ENCODE results near the gene KCTD19.
A peak's percentile ranks its signal among the peaks of the same experiment; 100 is the strongest.

The KCTD19 gene

DNA sequence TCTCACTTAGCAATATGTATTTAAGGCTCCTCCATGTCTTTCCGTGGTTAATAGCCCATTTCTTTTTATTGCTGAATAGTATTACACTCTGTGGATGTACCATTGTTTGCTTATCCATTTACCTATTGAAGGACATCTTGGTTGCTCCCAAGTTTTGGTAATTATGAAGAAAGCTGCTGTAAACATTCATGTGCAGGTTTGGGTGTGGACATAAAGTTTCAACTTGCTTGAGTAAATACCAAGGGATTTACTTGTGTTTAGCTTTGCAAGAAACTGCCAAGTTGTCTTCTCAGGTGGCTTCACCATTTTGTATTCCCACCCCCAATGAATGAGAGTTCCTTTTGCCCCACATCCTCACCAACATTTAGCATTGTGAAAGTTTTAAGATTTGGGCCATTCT is 9.6 kb upstream of the KCTD19 start:
- no peak overlapping the region for H3K4me3 ChIP-seq (ENCODE audit: low read length)
- H3K9ac ChIP-seq (ENCODE audit: low read length): no peak overlapping the region
- H3K9me3 ChIP-seq (ENCODE audit: insufficient read depth, low read length): no peaks in the 10 kb centered on the region
- no peaks in the 10 kb centered on the region for H3K79me2 ChIP-seq (ENCODE audit: low read length)
- H3K36me3 ChIP-seq (replicated peaks; ENCODE audit: low read depth, low read length): no peaks in the 10 kb centered on the region
- H3K27ac ChIP-seq (ENCODE audit: low read length): no peak overlapping the region
- H3K4me2 ChIP-seq (ENCODE audit: low read length): no peak overlapping the region
- no peaks in the 10 kb centered on the region for H4K20me1 ChIP-seq (ENCODE audit: insufficient read depth, low read length)
- no peaks in the 10 kb centered on the region for H3K27me3 ChIP-seq (ENCODE audit: low read depth, low read length)
- no peak for TF ChIP-seq EZH2phosphoT487 (IDR thresholded peaks at IDR 0.05; ENCODE audit: low read depth)
- TF ChIP-seq, protein P1, sequence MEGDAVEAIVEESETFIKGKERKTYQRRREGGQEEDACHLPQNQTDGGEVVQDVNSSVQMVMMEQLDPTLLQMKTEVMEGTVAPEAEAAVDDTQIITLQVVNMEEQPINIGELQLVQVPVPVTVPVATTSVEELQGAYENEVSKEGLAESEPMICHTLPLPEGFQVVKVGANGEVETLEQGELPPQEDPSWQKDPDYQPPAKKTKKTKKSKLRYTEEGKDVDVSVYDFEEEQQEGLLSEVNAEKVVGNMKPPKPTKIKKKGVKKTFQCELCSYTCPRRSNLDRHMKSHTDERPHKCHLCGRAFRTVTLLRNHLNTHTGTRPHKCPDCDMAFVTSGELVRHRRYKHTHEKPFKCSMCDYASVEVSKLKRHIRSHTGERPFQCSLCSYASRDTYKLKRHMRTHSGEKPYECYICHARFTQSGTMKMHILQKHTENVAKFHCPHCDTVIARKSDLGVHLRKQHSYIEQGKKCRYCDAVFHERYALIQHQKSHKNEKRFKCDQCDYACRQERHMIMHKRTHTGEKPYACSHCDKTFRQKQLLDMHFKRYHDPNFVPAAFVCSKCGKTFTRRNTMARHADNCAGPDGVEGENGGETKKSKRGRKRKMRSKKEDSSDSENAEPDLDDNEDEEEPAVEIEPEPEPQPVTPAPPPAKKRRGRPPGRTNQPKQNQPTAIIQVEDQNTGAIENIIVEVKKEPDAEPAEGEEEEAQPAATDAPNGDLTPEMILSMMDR (IDR thresholded peaks at IDR 0.05; ENCODE audit: low read depth, low read length): no peak
- no peaks in the 10 kb centered on the region for H3K4me1 ChIP-seq (ENCODE audit: low read length)
- H2AFZ ChIP-seq (ENCODE audit: low read depth, low read length): no peak overlapping the region

- Histone ChIP-seq H3K79me2 (ENCODE audit: low read length) (no peaks in the 10 kb centered on the region), H3K9ac (ENCODE audit: low read length) (no peak overlapping the region), H3K27ac (ENCODE audit: low read length) (no peak overlapping the region), H3K4me3 (ENCODE audit: low read length) (no peak overlapping the region), H3K27me3 (ENCODE audit: low read depth, low read length) (no peaks in the 10 kb centered on the region), H3K4me1 (ENCODE audit: low read length) (no peaks in the 10 kb centered on the region), H3K9me3 (ENCODE audit: insufficient read depth, low read length) (no peaks in the 10 kb centered on the region), H2AFZ (ENCODE audit: low read depth, low read length) (no peak overlapping the region), H4K20me1 (ENCODE audit: insufficient read depth, low read length) (no peaks in the 10 kb centered on the region), H3K36me3 (replicated peaks; ENCODE audit: low read depth, low read length) (no peaks in the 10 kb centered on the region), H3K4me2 (ENCODE audit: low read length) (no peak overlapping the region)
- no peak for TF ChIP-seq EZH2phosphoT487 (IDR thresholded peaks at IDR 0.05; ENCODE audit: low read depth)
- TF ChIP-seq, protein P1 (IDR thresholded peaks at IDR 0.05; ENCODE audit: low read depth, low read length): no peak
Measured at GRCh38 chr16:67333315-67333714, 6.8 kb upstream of the KCTD19 start.

- no peak overlapping the region for H3K27ac ChIP-seq (ENCODE audit: low read length)
- TF ChIP-seq, protein P1 (IDR thresholded peaks at IDR 0.05; ENCODE audit: low read depth, low read length): no peak
- TF ChIP-seq EZH2phosphoT487 (IDR thresholded peaks at IDR 0.05; ENCODE audit: low read depth): no peak
- H3K4me3 ChIP-seq (ENCODE audit: low read length): no peak overlapping the region
- H3K4me2 ChIP-seq (ENCODE audit: low read length): no peak overlapping the region
- no peaks in the 10 kb centered on the region for H3K36me3 ChIP-seq (replicated peaks; ENCODE audit: low read depth, low read length)
- H3K4me1 ChIP-seq (ENCODE audit: low read length): peaks cover 10% of the 10 kb centered on the region
- no peaks in the 10 kb centered on the region for H3K79me2 ChIP-seq (ENCODE audit: low read length)
- no peaks in the 10 kb centered on the region for H3K27me3 ChIP-seq (ENCODE audit: low read depth, low read length)
- H4K20me1 ChIP-seq (ENCODE audit: insufficient read depth, low read length): no peaks in the 10 kb centered on the region
- no peaks in the 10 kb centered on the region for H3K9me3 ChIP-seq (ENCODE audit: insufficient read depth, low read length)
- no peak overlapping the region for H3K9ac ChIP-seq (ENCODE audit: low read length)
- no peak overlapping the region for H2AFZ ChIP-seq (ENCODE audit: low read depth, low read length)
Measured at GRCh38 chr16:67329901-67330300, 3.4 kb upstream of the KCTD19 start.

DNA sequence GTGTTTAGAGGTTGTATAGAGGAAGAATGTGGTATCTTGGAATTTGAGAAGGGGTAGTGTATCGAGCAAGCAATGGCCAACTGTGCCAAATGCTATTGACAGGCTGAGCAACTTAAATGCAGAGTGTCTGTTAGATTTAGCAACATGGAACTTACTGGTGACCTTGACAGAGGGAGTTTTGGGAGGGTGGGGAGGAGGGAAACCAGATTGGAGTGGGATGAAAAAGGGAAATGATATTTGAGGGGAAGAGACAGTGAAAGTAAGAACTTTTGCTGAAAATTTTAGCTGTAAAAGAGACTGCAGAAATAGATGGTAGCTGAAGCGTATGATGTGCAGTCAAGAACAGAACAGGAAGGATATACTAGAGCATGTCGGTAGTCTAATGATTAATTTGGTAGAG is 1.2 kb upstream of the KCTD19 start:
- Histone ChIP-seq H3K4me2 (ENCODE audit: low read length) (peak overlapping the region; percentile 99), H3K36me3 (replicated peaks; ENCODE audit: low read depth, low read length) (no peaks in the 10 kb centered on the region), H2AFZ (ENCODE audit: low read depth, low read length) (0 out of 2 replicates have a peak overlapping the region, but pooled peaks have one; percentile 0), H3K9ac (ENCODE audit: low read length) (0 out of 2 replicates have a peak overlapping the region, but pooled peaks have one; percentile 0), H4K20me1 (ENCODE audit: insufficient read depth, low read length) (no peaks in the 10 kb centered on the region), H3K27me3 (ENCODE audit: low read depth, low read length) (no peaks in the 10 kb centered on the region), H3K27ac (ENCODE audit: low read length) (peak overlapping the region; percentile 38), H3K4me1 (ENCODE audit: low read length) (peaks cover 21% of the 10 kb centered on the region), H3K9me3 (ENCODE audit: insufficient read depth, low read length) (no peaks in the 10 kb centered on the region), H3K4me3 (ENCODE audit: low read length) (peak overlapping the region; percentile 92), H3K79me2 (ENCODE audit: low read length) (no peaks in the 10 kb centered on the region)
- TF ChIP-seq, protein P1 (IDR thresholded peaks at IDR 0.05; ENCODE audit: low read depth, low read length): no peak
- no peak for TF ChIP-seq EZH2phosphoT487 (IDR thresholded peaks at IDR 0.05; ENCODE audit: low read depth)
